Cardiac fibroblast (primary cell): ENCODE data around the gene ACVRL1.

Experiments
- DNase-seq, 2 donors: peaks; one replicate each; pipeline versions ENCODE4 v3.0.0 to v3.0.0-alpha.2; 2010; ENCODE audit warnings: low read depth in 2 of 2
- H3K4me3 ChIP-seq, 2 donors: replicated peaks in 1 of 2; 1 replicate in 1 of 2; 2 replicates in 1 of 2; pipeline ENCODE4 v1.5.1; 2011; ENCODE audit warnings: low read depth in 2 of 2, low read length in 2 of 2, mild to moderate bottlenecking in 2 of 2, moderate library complexity in 1 of 2
- CTCF ChIP-seq: IDR thresholded peaks from one replicate; pipeline ENCODE4 v1.5.1; 2011; ENCODE audit warnings: low read depth, mild to moderate bottlenecking, low read length, inconsistent platforms

ACVRL1 gene

GRCh38 chr12:51942056-51942455, 34.8 kb downstream of the ACVRL1 start:
- DNase-seq = no peak
- no peak overlapping the region for H3K4me3 ChIP-seq
- no peak for TF ChIP-seq CTCF

- no peak for DNase-seq
- H3K4me3 ChIP-seq = no peak overlapping the region
- no peak for TF ChIP-seq CTCF
Observed at GRCh38 chr12:51942501-51943000, 35.2 kb downstream of the ACVRL1 start.

- DNase-seq = no peak
- no peak overlapping the region for H3K4me3 ChIP-seq
- no peak for TF ChIP-seq CTCF
Observed at GRCh38 chr12:51943346-51943745, 36.0 kb downstream of the ACVRL1 start.

- no peak for DNase-seq
- H3K4me3 ChIP-seq = no peak overlapping the region
- TF ChIP-seq CTCF = no peak
Observed at GRCh38 chr12:51944608-51945233, 37.4 kb downstream of the ACVRL1 start.

GRCh38 chr12:51947246-51947996, 40.1 kb downstream of the ACVRL1 start:
- no peak for DNase-seq
- no peak for TF ChIP-seq CTCF
- H3K4me3 ChIP-seq = no peak overlapping the region

- no peak overlapping the region for H3K4me3 ChIP-seq
- no peak for DNase-seq
- TF ChIP-seq CTCF = no peak
Observed at GRCh38 chr12:51948066-51948465, 40.8 kb downstream of the ACVRL1 start.
